OCI-LY3 (cell line): ENCODE data around the gene NUFIP1.

ENCODE experiments used
- CTCF ChIP-seq: fragments of 200-600, 300-600 bp; sonication (generic); IDR thresholded peaks from 2 replicates; pipeline ENCODE4 v1.5.1; 2014; ENCODE audit warnings: antibody characterized with exemption, low read length, low read depth
- EZH2phosphoT487 ChIP-seq: fragments of 200-600 bp; shearing (Covaris generic); IDR thresholded peaks from 2 replicates; pipeline ENCODE4 v1.6.1; 2018; ENCODE audit warnings: antibody characterized with exemption, mixed run types, low read depth

- TF ChIP-seq CTCF (no peak), EZH2phosphoT487 (no peak)
Measured at GRCh38 chr13:44951184-44951583, 38.1 kb downstream of the NUFIP1 start.
